ENCODE results near the gene CTNNA2. TPM values are rescaled to one million over a fixed set of nuclear protein-coding genes. Genes with fewer than 3 reads are reported as not detected.

Gene CTNNA2
- total RNA-seq, 1 experiment from 2014 or later = 5.5 TPM

GRCh38 chr2:80091237-80091636 lies 578.4 kb downstream of the CTNNA2 start:
- no peak overlapping the region for H3K18ac ChIP-seq (ENCODE audit: insufficient read length, low read depth, low read length)

More at GRCh38 chr2:80091237-80091636, 578.4 kb downstream of the CTNNA2 start:
- Histone ChIP-seq H3K4me2 (ENCODE audit: insufficient read depth, insufficient read length, low read length) (no peak overlapping the region), H3K4ac (ENCODE audit: low read depth, low read length) (no peak overlapping the region), H3K23me2 (ENCODE audit: insufficient read length, low read depth, low read length, poor library complexity, severe bottlenecking) (no peaks in the 10 kb centered on the region), H3K14ac (ENCODE audit: insufficient read depth, low read length) (no peak overlapping the region), H3K56ac (ENCODE audit: insufficient read length, low read depth, low read length) (no peak overlapping the region), H3K27me3 (ENCODE audit: insufficient read depth, low read length) (no peaks in the 10 kb centered on the region), H4K20me1 (ENCODE audit: control insufficient read depth, insufficient read depth, insufficient read length) (no peaks in the 10 kb centered on the region), H3K9me3 (ENCODE audit: control insufficient read depth, low read depth, low read length) (no peaks in the 10 kb centered on the region), H3K23ac (ENCODE audit: insufficient read length, low read depth, low read length) (no peak overlapping the region), H2BK15ac (ENCODE audit: low read depth, low read length) (no peak overlapping the region), H4K5ac (ENCODE audit: insufficient read length, low read depth, low read length) (no peak overlapping the region), H3K9ac (ENCODE audit: extremely low read depth, insufficient read length, low read length) (no peak overlapping the region), H2BK5ac (ENCODE audit: insufficient read length, low read length) (no peak overlapping the region), H4K91ac (ENCODE audit: insufficient read length, low read depth, low read length) (no peak overlapping the region), H2BK20ac (ENCODE audit: low read depth, low read length, poor library complexity, severe bottlenecking) (no peak overlapping the region), H3K79me1 (ENCODE audit: insufficient read depth, low read depth, low read length, poor library complexity, severe bottlenecking) (no peaks in the 10 kb centered on the region), H2AFZ (ENCODE audit: low read length) (no peak overlapping the region), H3T11ph (ENCODE audit: low read length) (no peak overlapping the region), H2BK12ac (ENCODE audit: insufficient read length, low read depth, low read length) (no peak overlapping the region), H2AK5ac (ENCODE audit: insufficient read length, low read length) (no peak overlapping the region), H3K4me1 (ENCODE audit: insufficient read depth, low read length) (no peaks in the 10 kb centered on the region), H2BK120ac (ENCODE audit: low read depth, low read length, poor library complexity, severe bottlenecking) (no peak overlapping the region), H4K8ac (replicated peaks; ENCODE audit: insufficient read length, low read depth, low read length) (no peak overlapping the region), H3K79me2 (ENCODE audit: insufficient read depth, low read length) (no peaks in the 10 kb centered on the region), H3K27ac (ENCODE audit: insufficient read length, low read depth, low read length) (no peak overlapping the region)
- no peak overlapping the region for H3K27ac Mint-ChIP-seq
- WGBS (ENCODE audit: extremely low coverage, insufficient read length, low lambda C conversion rate) = no CpG with 5 or more reads among the region's 4 CpGs
- H3K9me3 Mint-ChIP-seq = peaks cover 2 to 8% of the 10 kb centered on the region in 2 experiments; a peak in 4 of 5 replicates
- H3K4me3 Mint-ChIP-seq = no peak overlapping the region
- H3K36me3 Mint-ChIP-seq (ENCODE audit: insufficient read depth in 1 of 3, low read depth in 3 of 3) = peaks cover 0 to 2% (median 0%) of the 10 kb centered on the region in 3 experiments; a peak in 2 of 7 replicates
- DNase-seq = no peak
- H3K27me3 Mint-ChIP-seq (ENCODE audit: low read depth) = no peaks in the 10 kb centered on the region
- peaks cover 2 to 5% of the 10 kb centered on the region in 2 experiments; a peak in 3 of 4 replicates for H3K4me1 Mint-ChIP-seq
- no peak for TF ChIP-seq CTCF (conservative IDR thresholded peaks at IDR 0.05)

All from H9 (cell line).